CD4-positive, alpha-beta T cell treated with Interferon gamma for 1 hour (primary cell): ENCODE measurements around the gene CHID1.

Experiments used
- DNase-seq: peaks from one replicate; pipeline ENCODE4 v3.0.0-alpha.2; 2020

Gene CHID1

GRCh38 chr11:932435-932834, 21.8 kb upstream of the CHID1 start:
- no peak for DNase-seq

GRCh38 chr11:931385-931784, 20.8 kb upstream of the CHID1 start:
- no peak for DNase-seq

GRCh38 chr11:929405-929804, 18.8 kb upstream of the CHID1 start:
- no peak for DNase-seq

GRCh38 chr11:928786-929185, 18.2 kb upstream of the CHID1 start:
- no peak for DNase-seq

GRCh38 chr11:927871-928270, 17.3 kb upstream of the CHID1 start:
- DNase-seq: peak; percentile 48

- DNase-seq: no peak
These were observed 15.8 kb upstream of the CHID1 start for GRCh38 chr11:926341-926916.

GRCh38 chr11:925496-926301, 15.1 kb upstream of the CHID1 start, which contains the start of gene AP2A2:
AP2A2 (plus strand) TSS chr11:925870; CDS start chr11:926022, 152 bp downstream.
- peak; percentile 90 for DNase-seq

- DNase-seq: no peak
These were observed 14.5 kb upstream of the CHID1 start for GRCh38 chr11:925158-925495.

- DNase-seq: no peak
These were observed 14.0 kb upstream of the CHID1 start for GRCh38 chr11:924406-925157.

GRCh38 chr11:923691-924405, 13.2 kb upstream of the CHID1 start:
- no peak for DNase-seq

GRCh38 chr11:921921-922678, 11.5 kb upstream of the CHID1 start:
- DNase-seq: no peak

GRCh38 chr11:917426-917825, 6.8 kb upstream of the CHID1 start:
- DNase-seq: no peak

GRCh38 chr11:914747-915501, 4.3 kb upstream of the CHID1 start:
- DNase-seq: no peak

- DNase-seq: no peak
These were observed 3.6 kb upstream of the CHID1 start for GRCh38 chr11:914204-914603.

- DNase-seq: no peak
These were observed 2.4 kb upstream of the CHID1 start for GRCh38 chr11:913043-913442.

GRCh38 chr11:912266-912665, 1.7 kb upstream of the CHID1 start:
- DNase-seq: no peak

GRCh38 chr11:911890-912219, 1.2 kb upstream of the CHID1 start:
- DNase-seq: no peak

- no peak for DNase-seq
These were observed 650 bp upstream of the CHID1 start for GRCh38 chr11:911031-911889.

GRCh38 chr11:910044-910588, 494 bp downstream of the CHID1 start:
- DNase-seq: no peak

- DNase-seq: no peak
These were observed 1.2 kb downstream of the CHID1 start for GRCh38 chr11:909406-909805.

GRCh38 chr11:908273-908672, 2.3 kb downstream of the CHID1 start:
- DNase-seq: no peak
